Nephron progenitor cell (in vitro differentiated cells): ENCODE data around the gene POU2F2.
"Not testable (repeated sequence)": the region's sequence is repeated elsewhere in the genome, so short reads cannot be mapped to it uniquely, and the experiment has no call there.

Experiments
- DNase-seq: peaks from one replicate; pipeline ENCODE4 v3.0.0; 2021
- H3K27ac Mint-ChIP-seq: 2 replicates; pipeline ENCODE4 v1.8.0; 2021; ENCODE audit warnings: mild to moderate bottlenecking, moderate library complexity, mixed read lengths
- H3K27me3 Mint-ChIP-seq: 2 replicates; pipeline ENCODE4 v1.8.0; 2021; ENCODE audit warnings: mild to moderate bottlenecking, low read depth, mixed read lengths; ENCODE audit not compliant: poor library complexity
- H3K36me3 Mint-ChIP-seq: 2 replicates; pipeline ENCODE4 v1.8.0; 2021; ENCODE audit warnings: low read depth, mixed read lengths
- H3K4me1 Mint-ChIP-seq: 2 replicates; pipeline ENCODE4 v1.8.0; 2021; ENCODE audit warnings: mixed read lengths
- H3K4me3 Mint-ChIP-seq: 2 replicates; pipeline ENCODE4 v1.8.0; 2021; ENCODE audit warnings: mild to moderate bottlenecking, moderate library complexity, mixed read lengths
- H3K9me3 Mint-ChIP-seq: 2 replicates; pipeline ENCODE4 v1.8.0; 2021; ENCODE audit warnings: mild to moderate bottlenecking, moderate library complexity, mixed read lengths
- CTCF ChIP-seq: fragments of 200-600 bp; sonication (generic); IDR thresholded peaks from 2 replicates; pipeline ENCODE4 v1.5.0; 2021; ENCODE audit warnings: antibody characterized with exemption

The POU2F2 gene

GRCh38 chr19:42052241-42052863, 79.9 kb downstream of the POU2F2 start:
- Mint-ChIP-seq H3K27me3 (no peaks in the 10 kb centered on the region), H3K4me3 (no peak overlapping the region), H3K4me1 (peaks cover 32% of the 10 kb centered on the region), H3K36me3 (peaks cover 8% of the 10 kb centered on the region), H3K27ac (peak overlapping the region; percentile 51), H3K9me3 (no peaks in the 10 kb centered on the region)
- peak; percentile 35 for DNase-seq
- no peak for TF ChIP-seq CTCF

GRCh38 chr19:42051166-42052115, 80.8 kb downstream of the POU2F2 start:
- Mint-ChIP-seq H3K36me3 (peaks cover 5% of the 10 kb centered on the region), H3K27me3 (no peaks in the 10 kb centered on the region), H3K27ac (peak overlapping the region; percentile 47), H3K4me3 (no peak overlapping the region), H3K4me1 (peaks cover 32% of the 10 kb centered on the region), H3K9me3 (no peaks in the 10 kb centered on the region)
- no peak for DNase-seq
- TF ChIP-seq CTCF = no peak

GRCh38 chr19:42048992-42049391, 83.3 kb downstream of the POU2F2 start:
- H3K27me3 Mint-ChIP-seq = peaks cover 2% of the 10 kb centered on the region
- no peak overlapping the region for H3K4me3 Mint-ChIP-seq
- H3K36me3 Mint-ChIP-seq = no peaks in the 10 kb centered on the region
- peaks cover 31% of the 10 kb centered on the region for H3K4me1 Mint-ChIP-seq
- no peaks in the 10 kb centered on the region for H3K9me3 Mint-ChIP-seq
- no peak for TF ChIP-seq CTCF
- H3K27ac Mint-ChIP-seq = no peak overlapping the region
- no peak for DNase-seq

- TF ChIP-seq CTCF = no peak
- Mint-ChIP-seq H3K36me3 (no peaks in the 10 kb centered on the region), H3K4me3 (no peak overlapping the region), H3K27me3 (peaks cover 9% of the 10 kb centered on the region), H3K4me1 (peaks cover 6% of the 10 kb centered on the region), H3K27ac (no peak overlapping the region), H3K9me3 (no peaks in the 10 kb centered on the region)
- no peak for DNase-seq
Observed at GRCh38 chr19:42045575-42045974, 86.7 kb downstream of the POU2F2 start.

- H3K4me3 Mint-ChIP-seq = no peak overlapping the region
- H3K36me3 Mint-ChIP-seq = no peaks in the 10 kb centered on the region
- peaks cover 9% of the 10 kb centered on the region for H3K27me3 Mint-ChIP-seq
- TF ChIP-seq CTCF = no peak
- H3K9me3 Mint-ChIP-seq = no peaks in the 10 kb centered on the region
- no peak for DNase-seq
- H3K4me1 Mint-ChIP-seq = peaks cover 11% of the 10 kb centered on the region
- H3K27ac Mint-ChIP-seq = no peak overlapping the region
Observed at GRCh38 chr19:42042455-42043170, 89.6 kb downstream of the POU2F2 start.

GRCh38 chr19:42040491-42040890, 91.8 kb downstream of the POU2F2 start:
- not testable (repeated sequence) for H3K27ac Mint-ChIP-seq, DNase-seq, H3K4me3 Mint-ChIP-seq, H3K27me3 Mint-ChIP-seq, H3K36me3 Mint-ChIP-seq, H3K9me3 Mint-ChIP-seq
- peaks cover 14% of the 10 kb centered on the region for H3K4me1 Mint-ChIP-seq
